Rectal smooth muscle tissue (tissue), 1 donor: ENCODE results near the gene SCYL1.

ENCODE experiments used
- H3K27ac ChIP-seq: one replicate; pipeline ENCODE4 v1.7.0; 2013; ENCODE audit warnings: low read depth, low read length, inconsistent platforms
- H3K27me3 ChIP-seq: one replicate; pipeline ENCODE4 v1.7.0; 2013; ENCODE audit warnings: low read length; ENCODE audit not compliant: control insufficient read depth, insufficient read depth
- H3K36me3 ChIP-seq: one replicate; pipeline ENCODE4 v1.7.0; 2013; ENCODE audit warnings: low read length; ENCODE audit not compliant: control insufficient read depth, insufficient read depth
- H3K4me1 ChIP-seq: one replicate; pipeline ENCODE4 v1.7.0; 2013; ENCODE audit warnings: low read length; ENCODE audit not compliant: control insufficient read depth, insufficient read depth
- H3K4me3 ChIP-seq: one replicate; pipeline ENCODE4 v1.7.0; 2013; ENCODE audit warnings: low read length
- H3K9ac ChIP-seq: one replicate; pipeline ENCODE4 v1.7.0; 2013; ENCODE audit warnings: low read length

Gene SCYL1

DNA sequence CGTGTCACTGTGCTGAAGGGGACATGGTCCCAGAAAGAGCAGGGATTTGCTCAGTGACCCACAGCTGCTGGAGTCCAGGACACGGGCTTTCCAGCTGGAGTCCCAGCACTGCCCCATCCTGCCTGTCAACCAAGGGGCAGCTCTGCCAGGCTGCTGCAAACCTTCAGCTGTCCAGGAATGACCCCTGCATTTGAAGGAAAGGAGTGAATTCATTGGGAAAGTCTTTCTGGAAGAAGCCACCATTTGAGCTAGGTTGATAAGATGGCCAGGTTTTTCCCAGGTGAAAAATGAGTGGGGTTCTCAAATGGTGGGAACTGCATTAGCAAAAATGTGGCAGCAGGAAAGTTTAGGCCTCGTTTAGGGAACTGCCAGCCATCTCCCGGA, 61.4 kb downstream of the SCYL1 start:
- H3K27ac ChIP-seq: peak overlapping the region; percentile 19
- no peak overlapping the region for H3K4me3 ChIP-seq
- peaks cover 29% of the 10 kb centered on the region for H3K36me3 ChIP-seq
- H3K4me1 ChIP-seq: peaks cover 18% of the 10 kb centered on the region
- no peaks in the 10 kb centered on the region for H3K27me3 ChIP-seq
- H3K9ac ChIP-seq: no peak overlapping the region

DNA sequence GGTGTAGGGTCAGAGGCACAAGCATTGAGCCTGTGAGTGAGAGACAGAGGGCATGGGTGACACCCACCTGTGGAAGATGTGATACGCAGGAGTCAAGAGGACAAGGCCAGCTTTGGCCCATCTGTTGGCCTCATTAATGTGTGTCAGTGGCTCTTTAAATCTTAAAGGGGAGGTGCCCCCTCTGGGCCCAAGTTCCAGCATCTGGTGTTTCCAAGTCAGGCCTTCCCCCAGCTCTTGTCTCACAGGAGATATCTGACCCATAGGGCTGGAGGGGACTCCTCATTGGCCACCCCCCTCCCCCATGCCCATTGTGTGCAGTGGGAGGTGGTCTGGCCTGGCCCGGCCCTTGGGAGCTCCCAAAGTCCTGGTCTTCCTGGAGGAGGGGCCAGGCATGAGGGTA, 61.8 kb downstream of the SCYL1 start:
- Histone ChIP-seq H3K4me1 (peaks cover 18% of the 10 kb centered on the region), H3K27me3 (no peaks in the 10 kb centered on the region), H3K4me3 (no peak overlapping the region), H3K27ac (peak overlapping the region; percentile 19), H3K9ac (no peak overlapping the region), H3K36me3 (peaks cover 25% of the 10 kb centered on the region)
